SK-N-SH (cell line): Measurements from ENCODE around the gene FBXO44. TPM values are rescaled to one million over a fixed set of nuclear protein-coding genes. Genes with fewer than 3 reads are reported as not detected.

ENCODE experiments used
- CTCF ChIA-PET: fragments of 300-600, 350-600 bp; formaldehyde crosslinking; extraction: SDS; loops from one replicate; lab custom pipeline; 2021; lab: Yijun Ruan, JAX
- POLR2A ChIA-PET: fragments of 350-600 bp; sonication (Branson Sonifier 250); formaldehyde crosslinking; extraction: SDS; loops from one replicate; lab custom pipeline; 2020; ENCODE audit warnings: antibody characterized with exemption, inconsistent platforms; lab: Yijun Ruan, JAX
- DNase-seq: peaks from one replicate; pipeline ENCODE4 v3.0.0; 2012
- H2AFZ ChIP-seq: fragments of 200-600 bp; sonication (generic); 2 replicates; pipeline ENCODE4 v1.8.1; 2016; ENCODE audit warnings: antibody characterized with exemption, mild to moderate bottlenecking, low read depth
- H3F3A ChIP-seq: fragments of 200-600 bp; sonication (generic); replicated peaks from 2 replicates; pipeline ENCODE3; 2016; ENCODE audit warnings: antibody characterized with exemption, mild to moderate bottlenecking; ENCODE audit not compliant: insufficient read depth
- H3K27ac ChIP-seq, 2 experiments: fragments of 200-500 bp in 1 of 2; fragments of 200-600 bp in 1 of 2; sonication (Bioruptor generic) in 1 of 2; sonication (generic), shearing (Covaris generic) in 1 of 2; 2 replicates each; pipeline versions ENCODE4 v1.5.1 to v1.6.1; 2014 to 2016; ENCODE audit warnings: low read depth in 2 of 2, inconsistent platforms in 1 of 2, low read length in 1 of 2, mild to moderate bottlenecking in 1 of 2, mixed read lengths in 1 of 2
- H3K27me3 ChIP-seq: fragments of 200-600 bp; sonication (generic), shearing (Covaris generic); 2 replicates; pipeline ENCODE4 v1.6.1; 2016; ENCODE audit warnings: mixed run types; ENCODE audit not compliant: insufficient read depth
- H3K36me3 ChIP-seq, 2 experiments: fragments of 200-500 bp in 1 of 2; fragments of 200-600 bp in 1 of 2; sonication (Bioruptor generic) in 1 of 2; sonication (generic) in 1 of 2; replicated peaks in 1 of 2; 2 replicates each; pipeline versions ENCODE3 to v1.5.1; 2014 to 2016; ENCODE audit warnings: low read length in 1 of 2, mild to moderate bottlenecking in 1 of 2; ENCODE audit not compliant: insufficient read depth in 2 of 2, control insufficient read depth in 1 of 2
- H3K4me1 ChIP-seq, 2 experiments: fragments of 200-500 bp in 1 of 2; fragments of 200-600 bp in 1 of 2; sonication (Bioruptor generic) in 1 of 2; sonication (generic), shearing (Covaris generic) in 1 of 2; 2 replicates each; pipeline versions ENCODE4 v1.5.1 to v1.6.1; 2014 to 2016; ENCODE audit warnings: low read depth in 1 of 2, low read length in 1 of 2, mixed run types in 1 of 2; ENCODE audit not compliant: insufficient read depth in 2 of 2, control insufficient read depth in 1 of 2
- H3K4me2 ChIP-seq: fragments of 200-600 bp; sonication (generic), shearing (Covaris generic); 2 replicates; pipeline ENCODE4 v1.6.1; 2017; ENCODE audit warnings: mixed run types
- H3K4me3 ChIP-seq, 2 experiments: fragments of 200-500 bp in 1 of 2; fragments of 200-600 bp in 1 of 2; sonication (Bioruptor generic) in 1 of 2; sonication (generic), shearing (Covaris generic) in 1 of 2; 2 replicates each; pipeline versions ENCODE4 v1.5.1 to v1.8.1; 2014 to 2016; ENCODE audit warnings: low read depth in 2 of 2, inconsistent platforms in 1 of 2, low read length in 1 of 2, mild to moderate bottlenecking in 1 of 2, mixed read lengths in 1 of 2, moderate library complexity in 1 of 2
- H3K79me2 ChIP-seq: fragments of 200-600 bp; sonication (generic); 2 replicates; pipeline ENCODE4 v1.8.1; 2017; ENCODE audit warnings: mild to moderate bottlenecking; ENCODE audit not compliant: insufficient read depth
- H3K9ac ChIP-seq: fragments of 200-600 bp; sonication (generic); 2 replicates; pipeline ENCODE4 v1.6.1; 2017; ENCODE audit warnings: mixed run types
- H3K9me2 ChIP-seq: fragments of 200-600 bp; sonication (generic); 2 replicates; pipeline ENCODE4 v1.6.1; 2017; ENCODE audit warnings: mixed run types
- H3K9me3 ChIP-seq: fragments of 200-600 bp; sonication (generic); 2 replicates; pipeline ENCODE4 v1.6.1; 2017; ENCODE audit warnings: mixed run types, mild to moderate bottlenecking, moderate library complexity
- H4K20me1 ChIP-seq: fragments of 200-600 bp; sonication (generic); 2 replicates; pipeline ENCODE4 v1.6.1; 2017; ENCODE audit warnings: mild to moderate bottlenecking, mixed run types; ENCODE audit not compliant: insufficient read depth
- FOXJ3 ChIP-seq: sonication (generic); formaldehyde crosslinking; IDR thresholded peaks from 2 replicates; pipeline ENCODE4 v1.5.1; 2020; ENCODE audit warnings: mild to moderate bottlenecking, missing genetic modification reagents
- GABPA ChIP-seq: IDR thresholded peaks from 2 replicates; pipeline ENCODE4 v1.4.0; 2012; ENCODE audit warnings: low read depth, mild to moderate bottlenecking
- MEF2A ChIP-seq: IDR thresholded peaks from 2 replicates; pipeline ENCODE4 v1.4.0; 2012; ENCODE audit warnings: low read depth, borderline replicate concordance
- MXI1 ChIP-seq: IDR thresholded peaks from 2 replicates; pipeline ENCODE4 v1.6.1; 2012; ENCODE audit warnings: mild to moderate bottlenecking, low read depth, low read length, improper control_type of control experiment
- PBX3 ChIP-seq: IDR thresholded peaks from 2 replicates; pipeline ENCODE4; 2012
- RAD21 ChIP-seq: IDR thresholded peaks from 2 replicates; pipeline ENCODE4 v1.6.1; 2012; ENCODE audit warnings: mild to moderate bottlenecking, low read length
- SIN3A ChIP-seq: IDR thresholded peaks from 2 replicates; pipeline ENCODE4 v1.6.1; 2012; ENCODE audit warnings: low read depth, mild to moderate bottlenecking, low read length, moderate library complexity, borderline replicate concordance
- TCF12 ChIP-seq: IDR thresholded peaks from 2 replicates; pipeline ENCODE4 v1.4.0; 2012
- WGBS: methylation state at CpG from one replicate; pipeline ENCODE4 v1.1.6; 2017; ENCODE audit warnings: low lambda C conversion rate; 5-methylcytosine and 5-hydroxymethylcytosine counted together
- polyA plus RNA-seq, 3 experiments: library from polyadenylated mRNA; depleted of rRNA; stranded (reverse); fragments of >200 nt; gene quantifications; 2 replicates each; pipeline ENCODE4 v1.2.3, GENCODE V29; 2012
- TF ChIP-seq, protein P1 (sequence below): fragments of 200-600 bp; sonication (generic); IDR thresholded peaks from 2 replicates; pipeline ENCODE4 v1.6.1; 2017; ENCODE audit warnings: antibody characterized with exemption, mild to moderate bottlenecking, moderate library complexity

FBXO44 gene
- polyA plus RNA-seq, 1 of the 3 experiments (the other 2 are of a cell fraction): 42.8 TPM

DNA sequence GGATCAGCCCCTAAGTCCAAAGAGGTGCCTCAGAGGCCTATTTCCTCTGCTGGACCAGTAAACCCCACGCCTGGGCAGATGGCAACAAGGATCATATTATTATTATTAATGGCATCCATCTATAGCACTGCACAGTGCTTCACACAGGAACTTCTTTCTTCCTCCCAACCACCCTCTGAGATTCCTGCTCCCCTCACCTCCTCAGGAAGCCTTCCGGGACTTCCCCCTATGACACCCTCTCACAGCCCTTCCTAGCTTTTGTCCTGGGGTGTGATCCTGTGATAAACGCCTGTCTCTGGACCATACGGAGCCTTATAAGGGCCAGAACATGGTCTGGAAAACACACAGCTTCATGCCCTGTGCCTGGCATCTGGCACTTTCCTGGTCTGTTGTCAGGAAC lies 3.7 kb upstream of the FBXO44 start:
- Histone ChIP-seq H2AFZ (no peak overlapping the region), H3K36me3 (no peaks in the 10 kb centered on the region), H3K4me1 (peaks cover 0 to 28% of the 10 kb centered on the region in 2 experiments; a peak in 1 of 4 replicates), H3K27ac (no peak overlapping the region), H3K79me2 (peaks cover 6% of the 10 kb centered on the region; the same call in 1 of the 2 replicates), H3K27me3 (no peaks in the 10 kb centered on the region), H3K9me3 (no peaks in the 10 kb centered on the region), H3F3A (no peaks in the 10 kb centered on the region), H3K9me2 (no peaks in the 10 kb centered on the region), H3K4me2 (no peak overlapping the region), H3K4me3 (no peak overlapping the region), H4K20me1 (no peaks in the 10 kb centered on the region), H3K9ac (no peak overlapping the region)
- WGBS: 83% methylated on average over 4 of the region's 4 CpGs
- DNase-seq: no peak
- CTCF ChIA-PET: interaction anchor here (0.7 to 9.9 kb wide), 51 partner anchors 9 to 613 kb away, joined by 3 to 205 read pairs (median 5); partner anchors contain the start of genes AGTRAP, DISP3, FBXO6 and MAD2L2
- POLR2A ChIA-PET: interaction anchor here (1.1 kb wide), 2 partner anchors 69 to 257 kb away, joined by 3 to 5 read pairs; no protein-coding TSS in a partner anchor
- TF ChIP-seq, protein P1, sequence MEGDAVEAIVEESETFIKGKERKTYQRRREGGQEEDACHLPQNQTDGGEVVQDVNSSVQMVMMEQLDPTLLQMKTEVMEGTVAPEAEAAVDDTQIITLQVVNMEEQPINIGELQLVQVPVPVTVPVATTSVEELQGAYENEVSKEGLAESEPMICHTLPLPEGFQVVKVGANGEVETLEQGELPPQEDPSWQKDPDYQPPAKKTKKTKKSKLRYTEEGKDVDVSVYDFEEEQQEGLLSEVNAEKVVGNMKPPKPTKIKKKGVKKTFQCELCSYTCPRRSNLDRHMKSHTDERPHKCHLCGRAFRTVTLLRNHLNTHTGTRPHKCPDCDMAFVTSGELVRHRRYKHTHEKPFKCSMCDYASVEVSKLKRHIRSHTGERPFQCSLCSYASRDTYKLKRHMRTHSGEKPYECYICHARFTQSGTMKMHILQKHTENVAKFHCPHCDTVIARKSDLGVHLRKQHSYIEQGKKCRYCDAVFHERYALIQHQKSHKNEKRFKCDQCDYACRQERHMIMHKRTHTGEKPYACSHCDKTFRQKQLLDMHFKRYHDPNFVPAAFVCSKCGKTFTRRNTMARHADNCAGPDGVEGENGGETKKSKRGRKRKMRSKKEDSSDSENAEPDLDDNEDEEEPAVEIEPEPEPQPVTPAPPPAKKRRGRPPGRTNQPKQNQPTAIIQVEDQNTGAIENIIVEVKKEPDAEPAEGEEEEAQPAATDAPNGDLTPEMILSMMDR: no peak
- TF ChIP-seq TCF12: no peak
- no peak for TF ChIP-seq SIN3A
- no peak for TF ChIP-seq GABPA
- TF ChIP-seq FOXJ3 (CRISPR knock-in tag): no peak
- TF ChIP-seq RAD21: no peak
- no peak for TF ChIP-seq PBX3
- no peak for TF ChIP-seq MXI1
- TF ChIP-seq MEF2A: no peak

GRCh38 chr1:11652203-11652780 lies 2.4 kb upstream of the FBXO44 start:
- Histone ChIP-seq H3K9me2 (no peaks in the 10 kb centered on the region), H3K4me2 (no peak overlapping the region), H2AFZ (no peak overlapping the region), H3F3A (no peaks in the 10 kb centered on the region), H3K27ac (no peak overlapping the region), H3K27me3 (no peaks in the 10 kb centered on the region), H3K79me2 (peaks cover 6% of the 10 kb centered on the region; the same call in 1 of the 2 replicates), H4K20me1 (no peaks in the 10 kb centered on the region), H3K9me3 (no peaks in the 10 kb centered on the region), H3K4me1 (peaks cover 0 to 28% of the 10 kb centered on the region in 2 experiments; a peak in 1 of 4 replicates), H3K4me3 (no peak overlapping the region), H3K36me3 (peaks cover 0 to 3% of the 10 kb centered on the region in 2 experiments), H3K9ac (no peak overlapping the region)
- CTCF ChIA-PET: interaction anchor here (1.2 to 5.8 kb wide), 10 partner anchors 10 to 614 kb away, joined by 3 to 66 read pairs (median 6); partner anchors contain the start of gene MTOR
- no peak for DNase-seq
- POLR2A ChIA-PET: interaction anchor here (2.2 kb wide), 1 partner anchor 12 kb away, joined by 8 read pairs; the partner anchor contains the start of gene FBXO6
- WGBS: 80% methylated on average over 8 of the region's 11 CpGs
- TF ChIP-seq TCF12: no peak
